ENCODE data around the gene TXNDC5.

GRCh38 chr6:7865781-7866180 lies 44.8 kb downstream of the TXNDC5 start:
- TF ChIP-seq CTCF (IDR thresholded peaks at IDR 0.05; ENCODE audit: low read length) (no peak), EZH2 (optimal IDR thresholded peaks at IDR 0.05; ENCODE audit: low read depth, low read length) (no peak), EZH2phosphoT487 (IDR thresholded peaks at IDR 0.05; ENCODE audit: low read length) (no peak)

Measured in MM.1S (cell line).